SKM-1 treated with dmso at 0.1 percent for 144 hours (cell line): ENCODE results near the gene TMEM19.
A peak's percentile ranks its signal among the peaks of the same experiment; 100 is the strongest.

ENCODE experiments used
- DNase-seq: peaks from one replicate; lab custom pipeline; 2025; ENCODE audit not compliant: unreplicated experiment; lab: John Stamatoyannopoulos, UW

Gene TMEM19

GRCh38 chr12:71710276-71711125 is 24.6 kb downstream of the TMEM19 start:
- no peak for DNase-seq

GRCh38 chr12:71718611-71719010 is 32.7 kb downstream of the TMEM19 start:
- DNase-seq: no peak

- no peak for DNase-seq
These were observed 33.9 kb downstream of the TMEM19 start for GRCh38 chr12:71719647-71720370.

GRCh38 chr12:71721783-71722505 is 36.1 kb downstream of the TMEM19 start:
- DNase-seq: no peak

- DNase-seq: no peak
These were observed 39.1 kb downstream of the TMEM19 start for GRCh38 chr12:71725011-71725410.

- DNase-seq: no peak
These were observed 40.7 kb downstream of the TMEM19 start for GRCh38 chr12:71726548-71726947.

GRCh38 chr12:71727958-71728357 is 42.1 kb downstream of the TMEM19 start:
- DNase-seq: no peak

- DNase-seq: no peak
These were observed 45.1 kb downstream of the TMEM19 start for GRCh38 chr12:71730936-71731335.

GRCh38 chr12:71731439-71732356 is 45.8 kb downstream of the TMEM19 start:
- DNase-seq: no peak

GRCh38 chr12:71732357-71732712 is 46.5 kb downstream of the TMEM19 start:
- DNase-seq: no peak

- no peak for DNase-seq
These were observed 51.3 kb downstream of the TMEM19 start for GRCh38 chr12:71737197-71737596.

GRCh38 chr12:71742998-71743397 is 57.1 kb downstream of the TMEM19 start:
- DNase-seq: no peak

- DNase-seq: no peak
These were observed 58.8 kb downstream of the TMEM19 start for GRCh38 chr12:71744522-71745300.

- peak; percentile 20 for DNase-seq
These were observed 61.2 kb downstream of the TMEM19 start for GRCh38 chr12:71746974-71747611.

- no peak for DNase-seq
These were observed 62.4 kb downstream of the TMEM19 start for GRCh38 chr12:71748081-71748850.

- DNase-seq: no peak
These were observed 63.8 kb downstream of the TMEM19 start for GRCh38 chr12:71749666-71750065.

GRCh38 chr12:71752891-71753290 is 67.0 kb downstream of the TMEM19 start:
- DNase-seq: no peak
